K562 (cell line): ENCODE data around the gene NKD1. TPM values are rescaled to one million over a fixed set of nuclear protein-coding genes. Genes with fewer than 3 reads are reported as not detected.

ENCODE experiments used
- CHD4 ChIP-seq: fragments of 200-600 bp; sonication (generic); IDR thresholded peaks from 3 replicates; pipeline ENCODE4 v1.6.1; 2012; ENCODE audit warnings: low read depth, mild to moderate bottlenecking, mixed read lengths, low read length, inconsistent platforms; ENCODE audit not compliant: insufficient read depth, insufficient replicate concordance, poor library complexity, severe bottlenecking
- ERF ChIP-seq: fragments of 450-650 bp; formaldehyde crosslinking; IDR thresholded peaks from 2 replicates; pipeline ENCODE4 v1.4.0; 2020; ENCODE audit warnings: mild to moderate bottlenecking, mixed read lengths
- KLF16 ChIP-seq: IDR thresholded peaks from 2 replicates; pipeline ENCODE4 v1.6.1; 2016; ENCODE audit warnings: antibody characterized with exemption
- ZNF41 ChIP-seq: fragments of 250-450 bp; sonication (Bioruptor Pico); conservative IDR thresholded peaks from 2 replicates; pipeline ENCODE4 v1.4.0; 2020; ENCODE audit warnings: mild to moderate bottlenecking
- ZNF583 ChIP-seq: fragments of 250-450 bp; sonication (Bioruptor Pico); IDR thresholded peaks from 2 replicates; pipeline ENCODE4 v1.4.0; 2020
- ZNF609 ChIP-seq: sonication (generic); formaldehyde crosslinking; IDR thresholded peaks from 2 replicates; pipeline ENCODE4 v1.8.1; 2023; ENCODE audit warnings: missing genetic modification reagents, mild to moderate bottlenecking, borderline replicate concordance
- ZNF77 ChIP-seq: fragments of 250-450 bp; sonication (Bioruptor Pico); IDR thresholded peaks from 2 replicates; pipeline ENCODE4 v1.5.0; 2020
- polyA plus RNA-seq, 8 experiments: library from polyadenylated mRNA; depleted of rRNA in 4 of 8; stranded (reverse) in 5 of 8; unstranded in 3 of 8; fragments of >200 nt; fragmentation: Nextera tagmentation in 2 of 8; fragmentation: Illumina TruSeq in 1 of 8; extraction: Ambion mirVana in 2 of 8; extraction: Trizol in 1 of 8; gene quantifications; 2 replicates each; pipeline versions ENCODE4 v1.2.1 to v1.2.3, GENCODE V29; 2011 to 2014; ENCODE audit warnings: inconsistent platforms in 1 of 8, missing spikeins in 1 of 8
- total RNA-seq, 7 experiments: library from RNA; depleted of rRNA in 6 of 7; stranded (reverse); fragments of >200 nt in 6 of 7; fragmentation: Illumina TruSeq in 2 of 7; extraction: Trizol in 2 of 7; gene quantifications; 2 replicates each; pipeline versions ENCODE4 v1.2.1 to v1.2.3, GENCODE V29; 2011 to 2021; ENCODE audit warnings: low replicate concordance in 1 of 7

The NKD1 gene
- total and polyA plus RNA-seq, 9 of the 15 experiments (the other 6 are each of a cell fraction or from before 2014, with no cell fraction given), result under 0.01 to 0.24 (median 0.04) TPM; not detected in 2

- TF ChIP-seq ZNF609 (CRISPR knock-in tag), result no peak
- no peak for TF ChIP-seq ZNF41 (CRISPR knock-in tag)
- TF ChIP-seq CHD4, result no peak
- TF ChIP-seq KLF16, result no peak
- TF ChIP-seq ERF (CRISPR knock-in tag), result no peak
- no peak for TF ChIP-seq ZNF77 (CRISPR knock-in tag)
- no peak for TF ChIP-seq ZNF583 (CRISPR knock-in tag)
Measured at GRCh38 chr16:50506543-50506937, 41.7 kb upstream of the NKD1 start (continued).
